Left lung (tissue), 10 donors: ENCODE measurements around the gene GINS1. TPM values are rescaled to one million over a fixed set of nuclear protein-coding genes. Genes with fewer than 3 reads are reported as not detected.

Experiments used
- ATAC-seq: fragments of 200-7000 bp; cut with Tn5 transposase; one replicate; pipeline ENCODE4 v1.9.1; 2020; ENCODE audit warnings: moderate library complexity
- DNase-seq, 4 donors: peaks; one replicate each; pipeline ENCODE4 v3.0.0-alpha.2; 2013 to 2020
- H3K27ac ChIP-seq, 2 donors: fragments of 200-600 bp; sonication (generic) in 1 of 2; one replicate each; pipeline versions ENCODE4 v1.5.0 to v1.8.0; 2020 to 2021
- H3K27me3 ChIP-seq, 2 donors: fragments of 200-600 bp; sonication (generic) in 1 of 2; one replicate each; pipeline versions ENCODE4 v1.5.0 to v1.8.0; 2020 to 2021
- H3K36me3 ChIP-seq, 2 donors: fragments of 200-600 bp; sonication (generic) in 1 of 2; one replicate each; pipeline versions ENCODE4 v1.5.0 to v1.8.0; 2020 to 2021
- H3K4me1 ChIP-seq, 2 donors: fragments of 200-600 bp; one replicate each; pipeline ENCODE4 v1.8.0; 2021
- H3K4me3 ChIP-seq, 2 donors: fragments of 200-600 bp; sonication (generic) in 1 of 2; one replicate each; pipeline versions ENCODE4 v1.5.0 to v1.8.0; 2020 to 2021; ENCODE audit warnings: mild to moderate bottlenecking in 1 of 2
- H3K9me3 ChIP-seq, 2 donors: fragments of 200-600 bp; sonication (generic) in 1 of 2; one replicate each; pipeline versions ENCODE4 v1.5.0 to v1.8.0; 2020 to 2021
- intact Hi-C, 2 donors: fragments of 100-400 bp; cut with DNase I; formaldehyde crosslinking; loops; one replicate each; pipeline versions ENCODE4 v1.11.2 to v1.14.2; 2022
- polyA plus RNA-seq, 6 donors: library from polyadenylated mRNA; unstranded; fragments of 120-200 nt; gene quantifications; one replicate each; pipeline ENCODE4 v1.2.1, GENCODE V29; 2013; ENCODE audit not compliant: insufficient read length in 6 of 6
- total RNA-seq, 2 donors: library from RNA; stranded (reverse); fragmentation: NEBNext Ultra II Directional; extraction: Animal tissue kit (Norgen Biotek cat#: 25700); gene quantifications; one replicate each; pipeline ENCODE4 v1.2.1, GENCODE V29; 2021
- TF ChIP-seq, protein P1 (sequence below), 2 donors: fragments of 200-600 bp; sonication (generic) in 1 of 2; IDR thresholded peaks; one replicate each; pipeline versions ENCODE4 v1.5.0 to v1.8.0; 2021; ENCODE audit warnings: antibody characterized with exemption in 2 of 2
- donor health status: DM: no; HTN: yes; CAD: no.
- donor health status: DM: no; HTN: no; CAD: no.

The GINS1 gene
- total and polyA plus RNA-seq, 8 donors = 4.8 to 22.9 (median 15.5) TPM

DNA sequence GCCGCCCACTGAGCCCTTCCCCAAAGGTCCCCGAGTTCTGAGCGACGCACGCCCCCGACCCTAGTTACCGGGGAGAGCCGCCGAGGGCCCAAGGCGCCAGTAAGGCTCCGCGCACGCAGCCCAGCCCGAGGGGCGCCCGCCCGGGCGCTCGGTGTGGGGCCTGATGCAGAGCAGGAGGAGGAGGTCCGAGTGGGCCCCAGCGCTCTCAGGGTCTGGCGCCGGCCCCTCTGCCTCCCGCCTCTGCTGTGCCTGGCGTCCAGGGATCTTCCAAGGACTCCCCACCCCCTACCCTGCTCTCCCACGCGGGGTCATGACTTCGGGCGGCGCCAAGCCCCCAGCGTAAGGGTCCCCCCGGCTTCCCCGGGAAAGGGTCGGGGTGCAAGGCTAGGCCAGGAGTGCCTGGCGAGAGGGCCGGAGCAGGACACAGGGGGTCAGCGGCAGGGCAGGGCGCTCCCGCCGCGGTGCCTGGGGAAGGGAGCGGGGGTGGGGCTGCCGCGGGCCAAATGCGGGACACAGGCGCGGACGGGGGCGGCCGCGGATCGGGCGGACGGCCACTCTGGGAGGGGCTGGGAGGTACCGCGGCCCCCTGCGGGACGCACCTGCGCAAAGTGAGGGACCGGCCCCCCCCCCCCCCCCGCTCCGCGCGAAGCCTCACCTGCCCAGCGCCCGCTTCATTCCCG lies 17.5 kb upstream of the GINS1 start:
- DNase-seq (peak in 3 of 4 donors; percentile 46 to 86 (median 49)), ATAC-seq (peak; percentile 63)
- Histone ChIP-seq H3K4me1 (peaks cover 0 to 20% of the 10 kb centered on the region in 2 donors), H3K27ac (peak overlapping the region; percentile 74 to 83), H3K27me3 (no peaks in the 10 kb centered on the region), H3K9me3 (no peaks in the 10 kb centered on the region), H3K36me3 (peaks cover 0 to 3% of the 10 kb centered on the region in 2 donors), H3K4me3 (peak overlapping the region; percentile 65 to 86)
- TF ChIP-seq, protein P1, sequence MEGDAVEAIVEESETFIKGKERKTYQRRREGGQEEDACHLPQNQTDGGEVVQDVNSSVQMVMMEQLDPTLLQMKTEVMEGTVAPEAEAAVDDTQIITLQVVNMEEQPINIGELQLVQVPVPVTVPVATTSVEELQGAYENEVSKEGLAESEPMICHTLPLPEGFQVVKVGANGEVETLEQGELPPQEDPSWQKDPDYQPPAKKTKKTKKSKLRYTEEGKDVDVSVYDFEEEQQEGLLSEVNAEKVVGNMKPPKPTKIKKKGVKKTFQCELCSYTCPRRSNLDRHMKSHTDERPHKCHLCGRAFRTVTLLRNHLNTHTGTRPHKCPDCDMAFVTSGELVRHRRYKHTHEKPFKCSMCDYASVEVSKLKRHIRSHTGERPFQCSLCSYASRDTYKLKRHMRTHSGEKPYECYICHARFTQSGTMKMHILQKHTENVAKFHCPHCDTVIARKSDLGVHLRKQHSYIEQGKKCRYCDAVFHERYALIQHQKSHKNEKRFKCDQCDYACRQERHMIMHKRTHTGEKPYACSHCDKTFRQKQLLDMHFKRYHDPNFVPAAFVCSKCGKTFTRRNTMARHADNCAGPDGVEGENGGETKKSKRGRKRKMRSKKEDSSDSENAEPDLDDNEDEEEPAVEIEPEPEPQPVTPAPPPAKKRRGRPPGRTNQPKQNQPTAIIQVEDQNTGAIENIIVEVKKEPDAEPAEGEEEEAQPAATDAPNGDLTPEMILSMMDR (IDR thresholded peaks at IDR 0.05) = no peak
- intact Hi-C loops = loop anchor here in 1 of 2 donors (10.0 kb wide), 1 partner anchor 95 kb away; no protein-coding TSS in a partner anchor

DNA sequence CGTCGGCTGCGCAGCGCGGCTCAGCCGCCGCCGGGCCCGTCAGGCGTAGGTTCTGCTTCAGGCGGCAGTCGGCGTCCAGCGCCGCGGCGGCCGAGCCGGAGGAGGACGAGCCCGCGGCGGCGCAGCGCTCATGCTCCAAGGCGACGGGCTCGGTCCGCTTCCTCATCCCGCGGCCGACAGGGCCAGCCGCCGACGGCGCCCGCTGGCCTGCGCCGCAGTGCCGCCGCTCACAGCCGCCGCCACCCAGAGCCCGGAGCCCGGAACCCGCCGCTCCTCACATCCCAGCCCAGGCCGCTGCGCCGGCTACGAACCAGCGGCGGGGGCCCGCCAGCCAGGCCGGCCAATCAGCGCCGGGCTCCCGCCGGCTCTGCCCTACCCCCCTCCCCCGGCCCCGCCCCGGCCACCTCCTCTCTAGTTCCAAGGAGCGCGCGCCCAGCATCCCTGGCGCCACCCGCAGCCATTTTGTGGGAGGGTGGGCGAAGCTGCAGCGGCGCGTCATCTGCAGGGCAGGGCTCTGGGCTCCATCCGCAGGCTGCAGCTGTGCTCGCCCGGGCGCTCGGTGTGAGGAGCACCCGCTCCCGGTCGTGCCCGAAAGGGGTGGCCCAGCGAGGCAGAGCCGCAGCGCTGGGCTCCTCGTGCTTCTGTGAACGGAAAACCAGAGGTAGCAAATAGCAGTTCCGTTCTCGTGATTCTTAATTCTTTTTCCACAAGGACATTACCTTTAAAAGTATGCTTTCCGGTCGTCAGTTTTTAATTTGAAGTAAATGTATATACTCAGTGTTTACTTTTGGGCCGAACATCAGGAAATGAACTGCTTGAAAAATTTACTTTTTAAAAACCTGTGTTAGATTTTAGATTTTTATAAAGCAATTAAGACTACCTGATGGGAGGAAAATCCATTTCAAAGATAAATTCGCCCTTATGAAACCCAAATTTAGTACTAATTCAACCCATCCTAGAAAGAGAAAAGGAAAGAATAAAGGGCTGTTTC lies 16.6 kb upstream of the GINS1 start, which contains the start of gene ABHD12:
Gene ABHD12 (minus strand): TSS at position 298 of the 991 bp plus-strand sequence. CDS start 132 bp downstream, at position 166.
- Histone ChIP-seq H3K36me3 (peaks cover 0 to 3% of the 10 kb centered on the region in 2 donors), H3K4me3 (peak within 1 kb of the TSS; percentile 65 to 86), H3K9me3 (no peaks in the 10 kb centered on the region), H3K4me1 (peaks cover 0 to 20% of the 10 kb centered on the region in 2 donors), H3K27ac (peak within 1 kb of the TSS; percentile 74 to 85), H3K27me3 (no peaks in the 10 kb centered on the region)
- DNase-seq (peak; percentile 91 to 99 (median 97)), ATAC-seq (peak; percentile 98)
- intact Hi-C loops = loop anchor here in 1 of 2 donors (10.0 kb wide), 1 partner anchor 96 kb away; no protein-coding TSS in a partner anchor
- TF ChIP-seq, protein P1 (IDR thresholded peaks at IDR 0.05) = no peak

DNA sequence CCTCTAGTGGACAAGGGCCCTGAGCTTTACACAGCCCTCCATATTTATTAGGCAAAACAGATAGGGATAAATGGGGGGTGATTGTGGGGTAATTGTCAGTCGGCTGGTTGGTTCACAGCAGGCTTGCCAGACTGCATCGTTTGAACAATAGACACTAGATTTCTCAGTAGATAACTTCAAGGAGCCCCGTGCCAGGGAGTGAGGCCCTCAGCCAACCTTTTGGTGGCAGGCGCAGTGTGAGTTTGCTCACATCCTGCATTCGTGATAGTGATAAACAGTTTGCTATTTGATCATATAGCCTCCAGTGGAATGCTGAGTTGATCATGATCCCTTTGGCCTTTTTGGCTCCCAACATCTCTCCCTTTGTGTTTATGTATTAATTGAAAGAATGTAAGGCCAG lies 13.2 kb upstream of the GINS1 start:
- Histone ChIP-seq H3K4me1 (peaks cover 0 to 20% of the 10 kb centered on the region in 2 donors), H3K27ac (no peak overlapping the region), H3K4me3 (no peak overlapping the region), H3K27me3 (no peaks in the 10 kb centered on the region), H3K9me3 (no peaks in the 10 kb centered on the region), H3K36me3 (no peaks in the 10 kb centered on the region)
- ATAC-seq (no peak), DNase-seq (no peak)
- intact Hi-C loops = loop anchor here in 1 of 2 donors (10.0 kb wide), 1 partner anchor 99 kb away; no protein-coding TSS in a partner anchor
- TF ChIP-seq, protein P1 (IDR thresholded peaks at IDR 0.05) = no peak

- intact Hi-C loops = loop anchor here in 1 of 2 donors (10.0 kb wide), 1 partner anchor 100 kb away; no protein-coding TSS in a partner anchor
- Histone ChIP-seq H3K4me1 (peaks cover 0 to 12% of the 10 kb centered on the region in 2 donors), H3K9me3 (no peaks in the 10 kb centered on the region), H3K27ac (no peak overlapping the region), H3K4me3 (no peak overlapping the region), H3K36me3 (no peaks in the 10 kb centered on the region), H3K27me3 (no peaks in the 10 kb centered on the region)
- no peak for ATAC-seq
- TF ChIP-seq, protein P1 (IDR thresholded peaks at IDR 0.05) = no peak
- DNase-seq = no peak
Measured at GRCh38 chr20:25394996-25395395, 12.5 kb upstream of the GINS1 start.
